ENCODE results near the gene GRIK3. TPM values are rescaled to one million over a fixed set of nuclear protein-coding genes. Genes with fewer than 3 reads are reported as not detected.

GRIK3 gene
- total RNA-seq, 1 donor from 2014 or later, result 0.59 TPM

- DNase-seq, result no peak
Observed at GRCh38 chr1:36872858-36873257, 161.5 kb downstream of the GRIK3 start.

- DNase-seq, result no peak
Observed at GRCh38 chr1:36872126-36872754, 162.1 kb downstream of the GRIK3 start.

GRCh38 chr1:36871146-36871971 is 163.0 kb downstream of the GRIK3 start:
- no peak for DNase-seq

DNA sequence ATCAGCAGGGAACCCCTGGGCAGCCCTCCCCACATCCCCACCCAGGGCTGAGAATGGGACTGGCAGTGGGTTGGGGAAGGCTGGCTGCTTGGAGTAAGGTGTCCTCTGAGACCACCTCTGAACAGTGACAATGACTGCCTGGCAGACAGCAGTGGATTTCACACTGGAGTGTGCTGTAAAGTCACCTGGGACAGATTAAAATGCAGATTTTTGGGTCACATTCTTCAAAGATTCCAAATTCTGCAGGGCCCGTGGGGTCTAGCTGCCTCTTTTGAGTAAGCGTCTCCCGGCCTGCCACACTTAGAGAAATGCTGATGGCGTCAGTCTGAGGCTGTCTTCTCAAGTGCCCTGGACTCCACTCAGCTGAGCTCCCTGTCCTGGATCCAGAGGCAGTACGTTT is 164.5 kb downstream of the GRIK3 start:
- no peak for DNase-seq

- DNase-seq, result no peak
Observed at GRCh38 chr1:36869054-36869453, 165.3 kb downstream of the GRIK3 start.

- no peak for DNase-seq
Observed at GRCh38 chr1:36867575-36867974, 166.7 kb downstream of the GRIK3 start.

DNA sequence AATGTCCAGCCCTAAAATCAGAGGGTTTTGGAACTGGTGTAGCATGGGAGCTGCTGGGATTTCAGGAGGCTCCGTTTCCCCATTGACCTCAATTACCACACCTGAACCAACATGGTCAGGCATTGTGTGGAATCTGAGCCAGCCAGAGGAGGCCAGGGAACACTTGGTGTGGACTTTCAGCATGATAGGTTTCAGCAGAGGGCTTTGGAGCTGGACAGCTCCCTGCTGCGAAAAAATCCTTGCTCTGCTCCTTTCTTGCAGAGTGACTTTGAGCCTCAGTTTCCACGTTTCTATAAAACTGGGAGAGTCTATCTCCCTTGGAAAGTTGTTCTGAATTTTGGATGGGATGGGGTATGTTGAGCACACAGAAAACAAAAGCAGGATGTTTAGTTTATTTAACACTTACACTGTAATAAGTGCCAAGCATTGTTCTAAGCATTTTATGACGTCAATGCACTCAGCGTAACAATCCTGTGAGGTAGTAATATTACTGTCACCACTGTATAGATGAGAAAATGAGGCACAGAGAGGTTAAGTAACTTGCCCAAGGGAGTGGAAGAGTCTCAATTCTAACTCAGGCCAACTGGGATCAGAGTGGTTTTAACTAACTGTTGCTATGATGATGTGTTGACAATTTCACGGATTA is 168.0 kb downstream of the GRIK3 start:
- no peak for DNase-seq

GRCh38 chr1:36865602-36865900 is 168.8 kb downstream of the GRIK3 start:
- no peak for DNase-seq

GRCh38 chr1:36864823-36865601 is 169.3 kb downstream of the GRIK3 start:
- DNase-seq, result no peak

DNA sequence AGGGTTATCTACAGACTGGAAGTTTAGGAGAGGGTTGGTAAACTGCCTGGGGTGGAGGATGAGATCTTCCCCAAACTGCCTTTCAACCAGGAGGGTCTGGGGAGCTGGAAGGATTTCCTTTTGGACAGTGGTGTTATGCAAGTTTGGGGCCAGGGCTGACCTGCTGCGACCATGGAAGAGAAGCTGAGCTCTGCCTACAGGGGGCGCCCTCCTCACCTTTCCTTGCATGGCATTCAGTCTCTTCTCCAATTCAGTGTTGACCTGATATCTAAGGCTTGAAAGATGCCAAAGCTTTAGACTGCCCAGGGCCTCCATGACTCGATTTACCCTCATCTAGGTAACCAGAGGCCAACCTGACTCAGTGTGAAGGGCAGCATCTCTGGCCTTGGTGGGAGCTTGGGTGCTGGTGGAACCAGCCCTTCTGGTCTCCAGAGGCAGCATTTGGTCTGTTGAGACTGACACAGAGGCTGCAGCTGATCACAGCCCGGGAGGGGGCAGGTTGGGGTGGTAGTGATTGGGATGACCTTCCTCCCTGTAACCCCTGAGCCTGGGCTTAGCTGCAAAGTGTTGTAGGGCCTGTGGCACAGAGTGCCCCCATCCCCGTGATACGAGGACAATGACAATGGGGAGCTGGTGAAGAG is 170.0 kb downstream of the GRIK3 start:
- DNase-seq, result no peak

DNA sequence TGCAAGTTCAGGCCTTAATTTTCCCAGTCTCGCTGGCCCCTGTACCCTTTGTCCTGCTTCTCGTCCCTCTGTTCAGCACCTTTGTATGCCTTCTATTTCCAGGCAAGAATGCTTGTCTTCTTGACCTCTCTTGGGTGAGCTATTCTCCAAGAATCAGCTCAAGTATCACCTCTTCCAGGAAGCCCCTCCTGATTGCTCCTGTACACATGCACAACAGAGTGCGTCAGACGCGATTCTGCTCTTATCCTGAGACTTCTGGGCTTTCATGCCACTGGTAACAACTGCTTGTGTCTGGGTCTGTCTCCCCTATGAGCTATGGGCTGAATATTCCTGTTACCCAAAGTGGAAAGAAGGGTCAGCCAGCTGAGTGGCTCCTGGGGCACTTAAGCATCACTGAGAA is 170.8 kb downstream of the GRIK3 start:
- DNase-seq, result no peak

- no peak for DNase-seq
Observed at GRCh38 chr1:36863061-36863460, 171.3 kb downstream of the GRIK3 start.

DNA sequence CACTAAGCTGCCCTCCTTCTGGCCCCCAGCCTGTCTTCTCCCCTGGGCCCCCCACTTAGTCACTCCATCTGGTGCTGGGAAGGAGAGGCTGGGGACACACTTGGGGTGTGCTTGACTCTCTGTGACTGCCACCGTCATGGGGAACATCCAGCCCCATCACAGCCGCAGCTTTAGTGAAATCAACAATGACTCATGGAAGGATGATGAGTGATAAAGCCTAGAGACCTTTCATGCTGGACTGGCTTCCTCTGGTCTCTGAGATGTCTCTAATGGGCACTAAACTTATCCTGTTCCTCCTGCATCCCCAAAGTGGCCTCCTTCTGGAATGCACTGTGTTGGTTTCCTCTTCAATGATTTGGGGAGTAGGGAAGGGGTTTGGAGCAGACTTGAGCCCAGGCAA is 172.9 kb downstream of the GRIK3 start:
- DNase-seq, result no peak

- DNase-seq, result no peak
Observed at GRCh38 chr1:36859926-36860325, 174.4 kb downstream of the GRIK3 start.

- DNase-seq, result no peak
Observed at GRCh38 chr1:36858981-36859380, 175.3 kb downstream of the GRIK3 start.

GRCh38 chr1:36858553-36858952 is 175.8 kb downstream of the GRIK3 start:
- DNase-seq, result no peak

DNA sequence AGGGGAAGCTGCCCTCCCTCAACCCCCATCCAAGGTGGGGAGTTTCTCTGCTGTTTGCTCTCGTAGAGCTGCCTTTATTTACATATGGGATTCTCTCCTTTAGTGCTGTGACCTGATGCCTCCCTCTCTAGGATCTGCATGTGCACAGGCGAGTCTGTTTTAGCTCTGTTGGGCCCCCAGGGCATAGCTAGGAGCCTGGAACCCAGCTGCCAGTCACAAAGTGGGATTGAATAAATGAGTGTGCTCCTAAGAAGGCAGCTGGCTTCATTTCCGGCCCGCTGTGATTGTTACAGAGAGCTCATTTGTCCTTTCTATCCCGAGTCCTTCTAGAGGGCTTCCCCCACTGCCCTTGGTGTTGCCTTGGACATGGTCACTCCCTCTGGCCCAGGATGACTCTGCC is 176.6 kb downstream of the GRIK3 start:
- DNase-seq, result peak; percentile 19

DNA sequence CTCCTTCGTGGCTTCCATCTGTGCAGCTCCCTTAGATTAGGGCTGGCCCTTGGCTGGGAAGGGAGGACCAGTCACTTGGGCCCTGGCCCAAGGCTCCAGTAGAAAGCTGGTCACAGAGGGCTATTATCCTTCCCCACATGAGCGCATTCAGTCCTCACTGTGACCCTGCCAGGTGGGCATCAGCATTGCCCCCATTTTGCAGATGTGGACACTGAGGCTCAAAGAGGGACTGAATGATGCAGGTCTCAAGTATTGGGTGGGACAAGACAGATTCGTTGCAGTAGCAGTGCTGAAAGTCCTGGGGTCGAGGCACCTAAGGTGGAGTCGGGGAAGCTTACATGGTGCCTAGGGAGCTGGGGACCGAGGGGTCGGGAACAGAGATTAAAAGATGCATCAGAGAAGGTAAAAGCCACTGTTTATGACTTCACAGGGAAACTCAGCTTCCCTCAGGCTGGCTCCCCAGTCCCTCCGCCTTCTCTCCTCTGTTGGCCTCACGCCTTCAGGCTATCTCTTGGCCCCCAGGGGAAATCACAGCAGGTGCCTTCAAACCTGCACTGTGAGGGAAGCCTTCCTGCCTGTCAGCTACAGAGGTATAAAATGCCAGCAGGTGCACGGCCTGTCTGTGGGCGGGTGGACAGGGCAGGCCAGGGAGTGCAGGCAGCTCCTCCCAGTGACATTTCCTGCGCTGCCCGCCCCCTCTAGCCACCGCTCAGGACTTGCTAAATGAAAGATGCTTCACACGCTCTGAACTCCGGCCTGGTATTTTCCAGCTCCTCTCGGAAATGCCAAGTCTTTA is 178.4 kb downstream of the GRIK3 start:
- no peak for DNase-seq

GRCh38 chr1:36853638-36854037 is 180.7 kb downstream of the GRIK3 start:
- DNase-seq, result no peak

- DNase-seq, result no peak
Observed at GRCh38 chr1:36852586-36852985, 181.7 kb downstream of the GRIK3 start.

DNA sequence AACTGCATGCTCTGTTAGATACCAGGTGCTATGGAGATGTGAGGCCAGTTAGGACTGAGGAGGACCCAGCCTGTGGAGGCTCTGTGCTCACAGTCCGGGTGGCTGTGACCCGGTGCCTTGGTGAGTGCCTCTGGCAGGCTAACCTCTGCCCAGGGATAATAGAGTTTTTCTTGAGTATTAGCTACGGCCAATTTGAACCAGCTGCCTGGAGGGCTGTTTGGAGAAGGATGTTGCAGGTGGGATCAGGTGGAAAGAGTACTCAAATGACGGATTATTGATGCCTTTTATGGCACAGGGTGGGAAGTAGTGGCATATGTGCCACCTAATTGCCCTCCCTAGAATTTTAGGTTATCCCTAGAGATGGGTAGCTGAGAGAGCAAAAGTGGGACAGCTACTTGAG is 182.7 kb downstream of the GRIK3 start:
- no peak for DNase-seq

DNA sequence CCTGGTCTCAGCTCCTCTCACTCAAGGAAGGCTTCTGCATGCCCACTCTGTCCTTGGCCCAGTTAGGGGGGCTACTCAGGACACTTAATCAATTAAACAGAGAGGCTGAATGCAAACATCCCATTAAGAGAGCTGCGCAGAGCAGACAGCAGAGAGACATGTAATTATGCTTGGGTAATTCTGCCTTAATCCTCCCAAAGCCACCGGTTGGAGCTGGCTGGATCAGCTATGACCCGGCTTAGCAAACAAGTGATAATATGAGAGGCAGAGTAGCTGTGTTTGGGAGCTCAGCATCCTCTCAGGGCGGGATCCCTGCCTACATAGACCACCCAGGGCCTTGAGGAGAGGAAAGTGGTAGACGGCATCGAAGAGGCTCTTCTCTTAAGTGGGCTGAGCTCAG is 183.2 kb downstream of the GRIK3 start:
- DNase-seq, result no peak

All from skin of body (tissue), 2 donors.